HG03378 (cell line): ENCODE results near the gene PGF.

Source experiments
- ATAC-seq: cut with Tn5 transposase; IDR thresholded peaks from one replicate; pipeline ENCODE4 v1.9.1; 2021; ENCODE audit warnings: mild to moderate bottlenecking, moderate library complexity; ENCODE audit not compliant: unreplicated experiment

The PGF gene

GRCh38 chr14:74959596-74960180, 4.3 kb upstream of the PGF start:
- ATAC-seq: no peak

- ATAC-seq: no peak
Observed at GRCh38 chr14:74956280-74957072, 1.1 kb upstream of the PGF start.

- no peak for ATAC-seq
Observed at GRCh38 chr14:74956027-74956279, 556 bp upstream of the PGF start.

GRCh38 chr14:74954947-74955228, 509 bp downstream of the PGF start:
- ATAC-seq: no peak

- ATAC-seq: no peak
Observed at GRCh38 chr14:74954232-74954946, 1.0 kb downstream of the PGF start.

- no peak for ATAC-seq
Observed at GRCh38 chr14:74953686-74954085, 1.7 kb downstream of the PGF start.

GRCh38 chr14:74952697-74953484, 2.5 kb downstream of the PGF start:
- ATAC-seq: no peak

- no peak for ATAC-seq
Observed at GRCh38 chr14:74952180-74952665, 3.2 kb downstream of the PGF start.

GRCh38 chr14:74951443-74952179, 3.8 kb downstream of the PGF start:
- ATAC-seq: no peak

- ATAC-seq: no peak
Observed at GRCh38 chr14:74950795-74951442, 4.5 kb downstream of the PGF start.

- no peak for ATAC-seq
Observed at GRCh38 chr14:74949859-74950573, 5.4 kb downstream of the PGF start.

- ATAC-seq: no peak
Observed at GRCh38 chr14:74949191-74949601, 6.2 kb downstream of the PGF start.

- no peak for ATAC-seq
Observed at GRCh38 chr14:74948228-74949175, 6.9 kb downstream of the PGF start.

- ATAC-seq: no peak
Observed at GRCh38 chr14:74947353-74948227, 7.8 kb downstream of the PGF start.

- ATAC-seq: no peak
Observed at GRCh38 chr14:74946659-74947281, 8.6 kb downstream of the PGF start.

GRCh38 chr14:74945852-74946658, 9.3 kb downstream of the PGF start:
- no peak for ATAC-seq
